Hepatocyte (in vitro differentiated cells): Measurements from ENCODE around the gene MAP2K7.

ENCODE experiments used
- EZH2phosphoT487 ChIP-seq: fragments of 200-600 bp; sonication (generic); IDR thresholded peaks from one replicate; pipeline ENCODE4 v1.6.1; 2018; ENCODE audit warnings: antibody characterized with exemption, mild to moderate bottlenecking, low read depth, moderate library complexity; ENCODE audit not compliant: unreplicated experiment, severe bottlenecking
- TF ChIP-seq, protein P1 (sequence below): fragments of 200-600 bp; sonication (generic); IDR thresholded peaks from 2 replicates; pipeline ENCODE4 v1.5.1; 2016; ENCODE audit warnings: antibody characterized with exemption, mild to moderate bottlenecking; ENCODE audit not compliant: poor library complexity

DNA sequence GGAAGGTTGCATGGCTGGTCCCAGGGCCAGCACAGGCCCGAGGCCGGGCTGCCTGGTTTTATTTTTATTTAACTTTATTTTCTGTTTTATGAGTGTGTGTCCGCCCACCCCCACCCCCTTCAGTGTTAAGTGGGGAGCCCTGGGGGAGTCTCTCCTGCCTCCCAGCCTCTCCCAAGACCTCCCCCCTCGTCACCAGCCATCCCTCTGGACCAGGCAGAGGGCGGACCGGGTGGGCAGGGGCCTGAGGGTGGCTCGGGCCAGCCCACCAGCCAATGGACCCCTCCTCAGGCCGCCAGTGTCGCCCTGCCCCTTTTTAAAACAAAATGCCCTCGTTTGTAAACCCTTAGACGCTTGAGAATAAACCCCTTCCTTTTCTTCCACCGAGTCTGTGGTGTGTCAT lies 10.4 kb downstream of the MAP2K7 start:
- TF ChIP-seq, protein P1, sequence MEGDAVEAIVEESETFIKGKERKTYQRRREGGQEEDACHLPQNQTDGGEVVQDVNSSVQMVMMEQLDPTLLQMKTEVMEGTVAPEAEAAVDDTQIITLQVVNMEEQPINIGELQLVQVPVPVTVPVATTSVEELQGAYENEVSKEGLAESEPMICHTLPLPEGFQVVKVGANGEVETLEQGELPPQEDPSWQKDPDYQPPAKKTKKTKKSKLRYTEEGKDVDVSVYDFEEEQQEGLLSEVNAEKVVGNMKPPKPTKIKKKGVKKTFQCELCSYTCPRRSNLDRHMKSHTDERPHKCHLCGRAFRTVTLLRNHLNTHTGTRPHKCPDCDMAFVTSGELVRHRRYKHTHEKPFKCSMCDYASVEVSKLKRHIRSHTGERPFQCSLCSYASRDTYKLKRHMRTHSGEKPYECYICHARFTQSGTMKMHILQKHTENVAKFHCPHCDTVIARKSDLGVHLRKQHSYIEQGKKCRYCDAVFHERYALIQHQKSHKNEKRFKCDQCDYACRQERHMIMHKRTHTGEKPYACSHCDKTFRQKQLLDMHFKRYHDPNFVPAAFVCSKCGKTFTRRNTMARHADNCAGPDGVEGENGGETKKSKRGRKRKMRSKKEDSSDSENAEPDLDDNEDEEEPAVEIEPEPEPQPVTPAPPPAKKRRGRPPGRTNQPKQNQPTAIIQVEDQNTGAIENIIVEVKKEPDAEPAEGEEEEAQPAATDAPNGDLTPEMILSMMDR, result no peak
- no peak for TF ChIP-seq EZH2phosphoT487
